H9 (cell line): ENCODE data around the gene ZBTB47. TPM values are rescaled to one million over a fixed set of nuclear protein-coding genes. Genes with fewer than 3 reads are reported as not detected.
A peak's percentile ranks its signal among the peaks of the same experiment; 100 is the strongest.

ENCODE experiments used
- DNase-seq: peaks from one replicate; pipeline ENCODE4 v3.0.0-alpha.2; 2017
- H2AFZ ChIP-seq: one replicate; pipeline ENCODE4 v1.6.1; 2013; ENCODE audit warnings: mild to moderate bottlenecking, low read length, control low read depth, moderate library complexity
- H2AK5ac ChIP-seq: 2 replicates; pipeline ENCODE4 v1.6.1; 2013; ENCODE audit warnings: low read length, control low read depth, mixed read lengths; ENCODE audit not compliant: insufficient read length
- H2BK120ac ChIP-seq: one replicate; pipeline ENCODE4 v1.6.1; 2013; ENCODE audit warnings: low read depth, mild to moderate bottlenecking, low read length, control low read depth, inconsistent platforms; ENCODE audit not compliant: poor library complexity, severe bottlenecking
- H2BK12ac ChIP-seq: 2 replicates; pipeline ENCODE4 v1.6.1; 2013; ENCODE audit warnings: low read length, control low read depth, mixed read lengths, low read depth; ENCODE audit not compliant: insufficient read length
- H2BK15ac ChIP-seq: 2 replicates; pipeline ENCODE4 v1.6.1; 2013; ENCODE audit warnings: low read depth, low read length, control low read depth
- H2BK20ac ChIP-seq: one replicate; pipeline ENCODE4 v1.6.1; 2013; ENCODE audit warnings: low read depth, mild to moderate bottlenecking, low read length, control low read depth, inconsistent platforms; ENCODE audit not compliant: poor library complexity, severe bottlenecking
- H2BK5ac ChIP-seq: 2 replicates; pipeline ENCODE4 v1.6.1; 2013; ENCODE audit warnings: low read length, control low read depth, mixed read lengths; ENCODE audit not compliant: insufficient read length
- H3K14ac ChIP-seq: 2 replicates; pipeline ENCODE4 v1.6.1; 2013; ENCODE audit warnings: low read length, control low read depth; ENCODE audit not compliant: insufficient read depth
- H3K18ac ChIP-seq: 2 replicates; pipeline ENCODE4 v1.6.1; 2013; ENCODE audit warnings: low read depth, mild to moderate bottlenecking, mixed read lengths, low read length, control low read depth; ENCODE audit not compliant: insufficient read length
- H3K23ac ChIP-seq: 2 replicates; pipeline ENCODE4 v1.6.1; 2013; ENCODE audit warnings: low read length, control low read depth, mixed read lengths, low read depth; ENCODE audit not compliant: insufficient read length
- H3K23me2 ChIP-seq: 2 replicates; pipeline ENCODE4 v1.6.1; 2013; ENCODE audit warnings: low read depth, mild to moderate bottlenecking, mixed read lengths, low read length, control low read depth; ENCODE audit not compliant: insufficient read length, poor library complexity, severe bottlenecking
- H3K27ac ChIP-seq: 2 replicates; pipeline ENCODE4 v1.5.1; 2013; ENCODE audit warnings: low read length, control low read depth, mixed read lengths, low read depth; ENCODE audit not compliant: insufficient read length
- H3K27me3 ChIP-seq: 2 replicates; pipeline ENCODE4 v1.6.1; 2013; ENCODE audit warnings: low read length, control low read depth, inconsistent platforms; ENCODE audit not compliant: insufficient read depth
- H3K4ac ChIP-seq: 2 replicates; pipeline ENCODE4 v1.6.1; 2013; ENCODE audit warnings: low read depth, mild to moderate bottlenecking, control low read depth, inconsistent platforms, low read length, moderate library complexity
- H3K4me1 ChIP-seq: 2 replicates; pipeline ENCODE4 v1.6.1; 2013; ENCODE audit warnings: low read length, control low read depth, inconsistent platforms; ENCODE audit not compliant: insufficient read depth
- H3K4me2 ChIP-seq: 2 replicates; pipeline ENCODE4 v1.6.1; 2013; ENCODE audit warnings: low read length, control low read depth, mixed read lengths; ENCODE audit not compliant: insufficient read length, insufficient read depth
- H3K56ac ChIP-seq: 2 replicates; pipeline ENCODE4 v1.6.1; 2013; ENCODE audit warnings: low read depth, mild to moderate bottlenecking, mixed read lengths, low read length, control low read depth; ENCODE audit not compliant: insufficient read length
- H3K79me1 ChIP-seq: 2 replicates; pipeline ENCODE4 v1.6.1; 2013; ENCODE audit warnings: low read depth, mild to moderate bottlenecking, moderate library complexity, low read length, control low read depth, inconsistent platforms; ENCODE audit not compliant: insufficient read depth, poor library complexity, severe bottlenecking
- H3K79me2 ChIP-seq: 2 replicates; pipeline ENCODE4 v1.6.1; 2013; ENCODE audit warnings: low read length, control low read depth, inconsistent platforms; ENCODE audit not compliant: insufficient read depth
- H3K9ac ChIP-seq: 2 replicates; pipeline ENCODE4 v1.6.1; 2013; ENCODE audit warnings: low read length, control low read depth, mixed read lengths; ENCODE audit not compliant: insufficient read length; ENCODE audit errors: extremely low read depth
- H3K9me3 ChIP-seq: one replicate; pipeline ENCODE4 v1.6.1; 2013; ENCODE audit warnings: low read depth, low read length, inconsistent platforms; ENCODE audit not compliant: control insufficient read depth
- H3T11ph ChIP-seq: one replicate; pipeline ENCODE4 v1.6.1; 2013; ENCODE audit warnings: mild to moderate bottlenecking, low read length, control low read depth, inconsistent platforms
- H4K20me1 ChIP-seq: one replicate; pipeline ENCODE4 v1.6.1; 2013; ENCODE audit not compliant: control insufficient read depth, insufficient read length, insufficient read depth
- H4K5ac ChIP-seq: 2 replicates; pipeline ENCODE4 v1.6.1; 2013; ENCODE audit warnings: low read depth, mild to moderate bottlenecking, mixed read lengths, low read length, control low read depth; ENCODE audit not compliant: insufficient read length
- H4K8ac ChIP-seq: replicated peaks from 2 replicates; pipeline ENCODE4 v1.6.1; 2013; ENCODE audit warnings: low read length, control low read depth, mixed read lengths, low read depth; ENCODE audit not compliant: insufficient read length
- H4K91ac ChIP-seq: 2 replicates; pipeline ENCODE4 v1.6.1; 2013; ENCODE audit warnings: low read depth, mild to moderate bottlenecking, moderate library complexity, mixed read lengths, low read length, control low read depth; ENCODE audit not compliant: insufficient read length
- H3K27ac Mint-ChIP-seq, 3 experiments: 2 replicates in 2 of 3; 3 replicates in 1 of 3; pipeline ENCODE4 v1.8.0; 2020 to 2021; ENCODE audit warnings: mixed read lengths in 3 of 3, mild to moderate bottlenecking in 1 of 3, moderate library complexity in 1 of 3
- H3K27me3 Mint-ChIP-seq: 2 replicates; pipeline ENCODE4 v1.8.0; 2021; ENCODE audit warnings: low read depth, mild to moderate bottlenecking, moderate library complexity, mixed read lengths
- H3K36me3 Mint-ChIP-seq, 3 experiments: 2 replicates in 2 of 3; 3 replicates in 1 of 3; pipeline ENCODE4 v1.8.0; 2020 to 2021; ENCODE audit warnings: low read depth in 3 of 3, mixed read lengths in 3 of 3; ENCODE audit not compliant: insufficient read depth in 1 of 3
- H3K4me1 Mint-ChIP-seq, 2 experiments: 2 replicates each; pipeline ENCODE4 v1.8.0; 2020; ENCODE audit warnings: mixed read lengths in 2 of 2
- H3K4me3 Mint-ChIP-seq, 2 experiments: 2 replicates in 1 of 2; 3 replicates in 1 of 2; pipeline ENCODE4 v1.8.0; 2020 to 2021; ENCODE audit warnings: mild to moderate bottlenecking in 2 of 2, mixed read lengths in 2 of 2, moderate library complexity in 1 of 2
- H3K9me3 Mint-ChIP-seq, 2 experiments: 2 replicates in 1 of 2; 3 replicates in 1 of 2; pipeline ENCODE4 v1.8.0; 2020; ENCODE audit warnings: mild to moderate bottlenecking in 2 of 2, mixed read lengths in 2 of 2, moderate library complexity in 1 of 2
- WGBS: extraction: QIAGEN DNeasy Blood & Tissue Kit; methylation state at CpG from one replicate; pipeline ENCODE4 v1.1.7; 2013; ENCODE audit warnings: missing lambda C conversion rate, low lambda C conversion rate, mixed read lengths; ENCODE audit not compliant: insufficient read length; ENCODE audit errors: extremely low coverage; 5-methylcytosine and 5-hydroxymethylcytosine counted together
- total RNA-seq: library from RNA; stranded (reverse); gene quantifications from 2 replicates; pipeline ENCODE4 v1.2.1, GENCODE V29; 2021
- TF ChIP-seq, protein P1 (sequence below): fragments of 200-600 bp; sonication (generic); conservative IDR thresholded peaks from 3 replicates; pipeline ENCODE4 v1.8.0; 2021; ENCODE audit warnings: antibody characterized with exemption, mild to moderate bottlenecking

Gene ZBTB47
- total RNA-seq, 1 experiment from 2014 or later = 3.6 TPM

- Histone ChIP-seq H3K27ac (peak overlapping the region; percentile 8), H2BK12ac (no peak overlapping the region), H3K9me3 (no peaks in the 10 kb centered on the region)
Observed at GRCh38 chr3:42647821-42648459, 5.6 kb upstream of the ZBTB47 start.

More at GRCh38 chr3:42647821-42648459, 5.6 kb upstream of the ZBTB47 start:
- no peak overlapping the region for H3K4ac ChIP-seq
- no peaks in the 10 kb centered on the region for H3K23me2 ChIP-seq
- no peak overlapping the region for H2BK5ac ChIP-seq
- peaks cover 3% of the 10 kb centered on the region; the same call in 1 of the 2 replicates for H3K4me1 ChIP-seq
- Mint-ChIP-seq H3K27ac (peak overlapping the region in 2 of 3 experiments; percentile 74 to 75; a peak in 5 of 7 replicates), H3K4me1 (peaks cover 36% of the 10 kb centered on the region in 2 experiments), H3K9me3 (no peaks in the 10 kb centered on the region), H3K36me3 (peaks cover 27 to 60% (median 56%) of the 10 kb centered on the region in 3 experiments; a peak in 6 of 7 replicates), H3K4me3 (no peak overlapping the region), H3K27me3 (no peaks in the 10 kb centered on the region)
- no peak overlapping the region for H3K18ac ChIP-seq
- H4K8ac ChIP-seq = no peak overlapping the region
- no peak overlapping the region for H2BK20ac ChIP-seq
- no peak overlapping the region for H2BK15ac ChIP-seq
- no peaks in the 10 kb centered on the region for H3K79me2 ChIP-seq
- no CpG with 5 or more reads among the region's 5 CpGs for WGBS
- no peak overlapping the region for H3K14ac ChIP-seq
- H2AK5ac ChIP-seq = no peak overlapping the region
- TF ChIP-seq, protein P1, sequence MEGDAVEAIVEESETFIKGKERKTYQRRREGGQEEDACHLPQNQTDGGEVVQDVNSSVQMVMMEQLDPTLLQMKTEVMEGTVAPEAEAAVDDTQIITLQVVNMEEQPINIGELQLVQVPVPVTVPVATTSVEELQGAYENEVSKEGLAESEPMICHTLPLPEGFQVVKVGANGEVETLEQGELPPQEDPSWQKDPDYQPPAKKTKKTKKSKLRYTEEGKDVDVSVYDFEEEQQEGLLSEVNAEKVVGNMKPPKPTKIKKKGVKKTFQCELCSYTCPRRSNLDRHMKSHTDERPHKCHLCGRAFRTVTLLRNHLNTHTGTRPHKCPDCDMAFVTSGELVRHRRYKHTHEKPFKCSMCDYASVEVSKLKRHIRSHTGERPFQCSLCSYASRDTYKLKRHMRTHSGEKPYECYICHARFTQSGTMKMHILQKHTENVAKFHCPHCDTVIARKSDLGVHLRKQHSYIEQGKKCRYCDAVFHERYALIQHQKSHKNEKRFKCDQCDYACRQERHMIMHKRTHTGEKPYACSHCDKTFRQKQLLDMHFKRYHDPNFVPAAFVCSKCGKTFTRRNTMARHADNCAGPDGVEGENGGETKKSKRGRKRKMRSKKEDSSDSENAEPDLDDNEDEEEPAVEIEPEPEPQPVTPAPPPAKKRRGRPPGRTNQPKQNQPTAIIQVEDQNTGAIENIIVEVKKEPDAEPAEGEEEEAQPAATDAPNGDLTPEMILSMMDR = no peak
- no peak overlapping the region for H2AFZ ChIP-seq
- no peak overlapping the region for H2BK120ac ChIP-seq
- H4K5ac ChIP-seq = no peak overlapping the region
- H3K79me1 ChIP-seq = no peaks in the 10 kb centered on the region
- DNase-seq = peak; percentile 60
- H3K56ac ChIP-seq = no peak overlapping the region
- no peak overlapping the region for H4K91ac ChIP-seq
- no peak overlapping the region for H3K23ac ChIP-seq
- no peak overlapping the region for H3K4me2 ChIP-seq
- no peak overlapping the region for H3K9ac ChIP-seq
- H3K27me3 ChIP-seq = no peaks in the 10 kb centered on the region
- no peak overlapping the region for H3T11ph ChIP-seq
- H4K20me1 ChIP-seq = no peaks in the 10 kb centered on the region
